ENCODE results near the gene PRUNE2.

Gene PRUNE2

GRCh38 chr9:76575761-76576160 is 330.2 kb downstream of the PRUNE2 start:
- no peak for DNase-seq (ENCODE audit: low read depth in 2 of 2)

DNA sequence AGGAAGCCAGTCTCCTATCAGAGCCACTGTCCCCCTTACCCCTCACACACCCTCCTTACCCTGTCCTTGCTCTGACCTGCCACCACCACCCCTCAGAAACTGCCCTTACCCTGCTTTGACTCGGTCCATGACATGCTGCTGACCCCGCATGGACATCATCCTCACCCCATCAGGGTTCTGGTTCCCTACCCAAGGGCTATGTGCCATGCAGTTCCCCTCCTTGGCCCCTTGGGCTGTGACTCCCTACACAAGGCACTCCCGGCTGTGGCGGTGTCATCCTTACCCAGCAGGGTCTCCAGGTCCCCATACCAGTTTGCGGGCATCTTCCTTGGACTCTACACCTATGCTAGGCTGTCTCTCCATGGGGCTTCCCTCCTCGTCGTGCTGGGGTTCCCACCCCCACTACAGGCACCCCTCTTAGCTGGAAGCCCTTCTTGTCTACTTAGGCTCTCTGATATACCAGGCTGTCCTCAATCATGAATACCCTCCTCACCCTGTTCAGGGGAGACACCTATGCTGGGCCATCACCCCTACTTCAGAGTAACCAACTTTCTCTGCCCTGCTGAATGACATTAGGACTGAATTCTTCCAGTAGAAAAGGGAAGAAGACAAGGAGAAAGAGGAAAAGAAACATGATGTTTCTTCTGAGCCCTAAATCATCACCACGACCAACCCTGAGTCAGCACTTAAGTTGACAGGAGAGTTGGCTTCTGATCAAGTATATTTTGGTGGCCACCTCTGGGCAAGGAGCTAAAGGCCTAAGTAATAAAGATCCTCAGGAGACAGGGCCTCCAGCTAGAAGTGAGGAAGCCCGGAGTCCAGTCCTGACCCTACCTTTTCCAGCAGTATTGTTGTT is 331.8 kb downstream of the PRUNE2 start:
- DNase-seq (ENCODE audit: low read depth in 2 of 2) = no peak

DNA sequence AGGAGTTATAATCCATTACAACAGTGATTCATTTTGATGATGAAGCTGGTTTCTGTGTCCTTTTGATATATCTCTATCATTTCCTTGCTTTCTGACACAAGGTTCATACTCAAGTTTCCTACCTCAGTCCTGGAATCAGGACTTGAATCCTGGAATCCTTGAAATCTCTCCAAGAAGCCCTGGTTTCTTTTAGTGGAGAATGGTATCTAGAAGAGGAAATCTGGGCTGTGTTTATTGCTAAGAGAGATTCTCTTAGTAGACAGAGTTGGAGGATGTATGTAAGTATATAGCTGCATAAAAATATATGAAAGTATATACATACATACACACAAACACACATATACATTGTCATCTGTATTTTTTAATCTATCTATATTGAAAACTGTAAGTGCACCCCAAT is 332.5 kb downstream of the PRUNE2 start:
- DNase-seq (ENCODE audit: low read depth in 2 of 2) = no peak

DNA sequence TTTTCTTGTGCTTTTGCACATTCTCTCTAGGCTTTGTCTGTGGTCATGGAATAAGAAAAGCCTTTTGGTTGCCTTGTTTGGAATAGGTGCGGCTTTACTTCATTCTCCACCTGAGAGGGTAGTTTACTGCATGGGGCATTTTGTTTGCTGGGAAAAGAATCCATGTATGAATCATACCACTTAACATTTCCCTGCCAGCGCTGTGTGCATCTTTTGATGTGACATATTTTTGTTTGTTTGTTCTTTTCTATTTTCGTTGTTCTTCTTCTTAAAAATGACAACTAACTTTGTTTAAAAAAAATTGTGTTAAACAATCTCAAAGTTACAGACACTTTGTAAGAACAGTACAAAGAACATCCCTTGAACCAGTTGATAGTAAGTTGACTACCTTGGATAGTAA is 333.8 kb downstream of the PRUNE2 start:
- DNase-seq (ENCODE audit: low read depth in 2 of 2) = no peak

- no peak for DNase-seq (ENCODE audit: low read depth in 2 of 2)
Observed at GRCh38 chr9:76571743-76572146, 334.2 kb downstream of the PRUNE2 start.

- DNase-seq (ENCODE audit: low read depth in 2 of 2) = no peak
Observed at GRCh38 chr9:76571288-76571687, 334.6 kb downstream of the PRUNE2 start.

GRCh38 chr9:76570826-76571225 is 335.1 kb downstream of the PRUNE2 start:
- DNase-seq (ENCODE audit: low read depth in 2 of 2) = no peak

- no peak for DNase-seq (ENCODE audit: low read depth in 2 of 2)
Observed at GRCh38 chr9:76567086-76567485, 338.8 kb downstream of the PRUNE2 start.

DNA sequence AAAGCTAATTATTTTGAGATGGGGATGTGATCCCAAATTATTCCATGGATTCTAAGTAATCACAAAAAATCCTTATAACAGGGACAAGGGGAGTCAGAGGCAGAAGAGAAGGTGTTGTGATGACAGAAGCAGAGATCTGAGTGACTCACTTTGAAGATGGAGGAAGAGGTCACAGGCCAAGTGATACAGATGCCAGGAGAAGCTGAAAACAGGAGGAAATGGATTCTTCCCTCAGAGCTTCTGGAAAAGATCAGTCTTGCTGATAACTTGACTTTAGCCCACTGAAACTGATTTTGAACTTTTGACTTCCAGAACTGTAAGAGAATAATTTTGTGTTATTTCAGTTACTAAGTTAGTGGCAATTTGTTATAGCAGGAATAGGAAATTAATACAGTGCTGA is 341.6 kb downstream of the PRUNE2 start:
- no peak for DNase-seq (ENCODE audit: low read depth in 2 of 2)

DNA sequence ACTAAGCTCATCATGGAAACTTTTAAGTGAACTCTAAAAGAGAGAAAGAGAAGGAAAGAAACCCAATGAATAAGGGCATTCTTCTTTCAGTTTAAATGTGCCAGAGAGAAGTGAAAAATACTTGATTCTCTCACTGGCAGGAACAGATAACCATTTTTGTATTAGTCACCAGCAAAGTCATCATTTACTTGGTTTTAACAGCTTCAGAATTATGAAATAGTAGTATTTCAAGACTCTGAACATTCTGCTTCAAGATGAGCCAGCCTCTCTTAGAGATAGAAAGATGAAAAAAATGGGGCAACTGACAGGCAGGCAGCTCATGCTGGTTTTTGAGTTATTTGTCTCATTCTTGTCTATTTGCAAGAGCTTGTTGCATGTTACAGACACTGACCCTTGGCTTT is 343.4 kb downstream of the PRUNE2 start:
- no peak for DNase-seq (ENCODE audit: low read depth in 2 of 2)

GRCh38 chr9:76561900-76562299 is 344.0 kb downstream of the PRUNE2 start:
- DNase-seq (ENCODE audit: low read depth in 2 of 2) = no peak
